ENCODE measurements around the gene TRIM28.

TRIM28 gene

DNA sequence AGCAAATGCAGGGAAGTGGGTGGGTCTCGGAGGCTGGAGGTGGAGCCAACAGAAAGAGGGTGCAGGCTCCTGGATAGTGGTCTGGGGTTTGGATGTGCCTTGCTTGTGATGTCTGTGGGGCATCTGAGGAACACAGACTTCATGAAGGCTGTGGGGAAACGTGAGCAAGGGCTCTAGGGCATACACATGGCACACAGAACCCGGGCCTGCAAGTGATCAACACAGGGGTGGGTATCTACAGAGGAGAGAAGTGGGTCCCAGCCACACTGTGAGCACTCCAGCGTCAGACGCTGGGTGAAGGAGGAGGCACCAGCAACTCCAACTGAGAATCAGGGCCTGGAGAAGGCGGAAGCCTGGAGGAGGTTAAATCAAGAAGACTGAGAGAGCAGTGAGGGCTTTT, 20.0 kb downstream of the TRIM28 start:
- CTCF ChIA-PET: interaction anchor here (1.0 to 1.3 kb wide), 2 partner anchors 17 to 45 kb away, joined by 3 to 7 read pairs; partner anchors contain the start of gene ZBTB45
- no peak for DNase-seq (ENCODE audit: low read depth, low spot score)
- POLR2A ChIA-PET: interaction anchor here (1.0 kb wide), 1 partner anchor 20 kb away, joined by 3 read pairs; the partner anchor contains the start of gene TRIM28
- no peak overlapping the region for H3K4me3 ChIP-seq (ENCODE audit: low read depth, low read length)
- TF ChIP-seq, protein P1, sequence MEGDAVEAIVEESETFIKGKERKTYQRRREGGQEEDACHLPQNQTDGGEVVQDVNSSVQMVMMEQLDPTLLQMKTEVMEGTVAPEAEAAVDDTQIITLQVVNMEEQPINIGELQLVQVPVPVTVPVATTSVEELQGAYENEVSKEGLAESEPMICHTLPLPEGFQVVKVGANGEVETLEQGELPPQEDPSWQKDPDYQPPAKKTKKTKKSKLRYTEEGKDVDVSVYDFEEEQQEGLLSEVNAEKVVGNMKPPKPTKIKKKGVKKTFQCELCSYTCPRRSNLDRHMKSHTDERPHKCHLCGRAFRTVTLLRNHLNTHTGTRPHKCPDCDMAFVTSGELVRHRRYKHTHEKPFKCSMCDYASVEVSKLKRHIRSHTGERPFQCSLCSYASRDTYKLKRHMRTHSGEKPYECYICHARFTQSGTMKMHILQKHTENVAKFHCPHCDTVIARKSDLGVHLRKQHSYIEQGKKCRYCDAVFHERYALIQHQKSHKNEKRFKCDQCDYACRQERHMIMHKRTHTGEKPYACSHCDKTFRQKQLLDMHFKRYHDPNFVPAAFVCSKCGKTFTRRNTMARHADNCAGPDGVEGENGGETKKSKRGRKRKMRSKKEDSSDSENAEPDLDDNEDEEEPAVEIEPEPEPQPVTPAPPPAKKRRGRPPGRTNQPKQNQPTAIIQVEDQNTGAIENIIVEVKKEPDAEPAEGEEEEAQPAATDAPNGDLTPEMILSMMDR (IDR thresholded peaks at IDR 0.05; ENCODE audit: insufficient read depth, low read length, missing control alignments): no peak

- H3K4me3 ChIP-seq (ENCODE audit: low read depth, low read length): no peak overlapping the region
- TF ChIP-seq, protein P1 (IDR thresholded peaks at IDR 0.05; ENCODE audit: insufficient read depth, low read length, missing control alignments): no peak
- no peak for DNase-seq (ENCODE audit: low read depth, low spot score)
- CTCF ChIA-PET: no interaction called here
- POLR2A ChIA-PET: no interaction called here
Measured at GRCh38 chr19:58566989-58567388, 23.1 kb downstream of the TRIM28 start.

DNA sequence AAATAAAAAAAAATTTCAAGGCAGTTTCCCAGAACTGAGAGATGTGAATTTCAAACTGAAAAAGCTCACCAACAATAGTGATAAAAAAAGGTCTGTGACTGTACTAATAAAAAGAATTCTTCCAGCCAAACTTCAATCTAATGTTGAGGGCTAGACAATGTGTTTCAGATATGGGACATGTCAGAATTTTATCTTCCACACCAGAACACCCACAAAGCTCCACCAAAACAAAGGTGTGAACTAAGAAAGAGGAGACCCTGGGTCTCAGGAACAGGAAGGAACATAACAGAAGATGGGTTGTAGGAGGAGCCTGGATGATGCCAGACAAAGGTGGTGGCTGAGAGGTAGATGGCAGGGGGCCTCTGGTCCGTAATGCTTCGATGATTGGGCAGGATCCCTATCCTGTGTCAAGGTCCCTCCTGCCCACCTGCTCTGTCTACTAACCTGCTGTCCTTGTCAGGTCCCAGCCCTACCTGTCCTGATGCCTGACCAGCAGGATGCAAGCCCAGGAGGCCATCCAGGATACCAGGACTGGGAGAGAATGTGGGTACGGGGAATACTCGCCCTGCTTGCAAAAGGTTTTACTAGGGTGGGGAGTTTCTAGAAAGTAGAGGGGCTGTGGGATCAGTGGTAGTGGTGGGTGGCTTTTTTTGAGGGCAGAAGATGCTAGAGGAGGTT, 24.7 kb downstream of the TRIM28 start:
- no peak for DNase-seq (ENCODE audit: low read depth, low spot score)
- ChIA-PET POLR2A (no interaction called here), CTCF (interaction anchor here (3.0 kb wide), 1 partner anchor 13 kb away, joined by 12 read pairs; no protein-coding TSS in a partner anchor)
- no peak overlapping the region for H3K4me3 ChIP-seq (ENCODE audit: low read depth, low read length)
- TF ChIP-seq, protein P1 (IDR thresholded peaks at IDR 0.05; ENCODE audit: insufficient read depth, low read length, missing control alignments): no peak

DNA sequence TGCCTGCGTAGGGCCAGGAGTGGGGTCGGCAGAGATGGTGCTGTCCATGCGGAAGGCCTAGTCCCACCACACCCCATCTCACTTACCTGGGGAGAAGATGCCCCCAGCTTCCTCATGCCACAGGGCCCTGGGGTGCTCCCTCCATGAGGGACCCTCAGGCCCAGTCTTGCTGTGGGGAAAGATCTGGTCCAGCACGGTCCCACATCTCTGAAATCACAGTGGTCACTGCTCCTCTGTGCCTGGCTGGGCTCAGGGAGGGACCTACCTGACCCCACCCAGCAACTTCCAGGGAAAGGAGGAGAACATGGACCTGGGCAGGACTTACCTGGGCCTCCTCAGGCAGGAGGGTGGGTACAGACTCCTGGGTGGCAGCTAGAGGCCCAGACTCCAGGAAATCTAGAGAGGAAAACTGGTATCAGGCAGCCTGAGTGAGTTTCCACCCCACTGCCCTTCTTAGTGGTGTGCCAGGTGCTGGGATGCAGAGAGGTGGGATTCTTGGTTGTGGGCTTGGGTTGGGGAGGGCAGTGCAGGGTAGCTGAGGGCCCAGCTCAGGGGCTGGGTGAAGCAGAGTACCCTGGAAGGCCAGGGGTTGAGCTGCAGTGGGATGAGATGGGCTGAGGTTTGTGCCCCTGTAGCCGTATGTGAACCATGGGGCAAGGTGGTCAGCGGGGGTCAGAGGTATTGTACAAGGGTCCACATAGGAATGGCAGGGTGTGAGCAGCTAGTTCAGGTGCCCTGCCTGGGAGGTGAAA, 25.5 kb downstream of the TRIM28 start:
- TF ChIP-seq, protein P1 (IDR thresholded peaks at IDR 0.05; ENCODE audit: insufficient read depth, low read length, missing control alignments): no peak
- POLR2A ChIA-PET: no interaction called here
- no peak overlapping the region for H3K4me3 ChIP-seq (ENCODE audit: low read depth, low read length)
- CTCF ChIA-PET: interaction anchor here (3.0 kb wide), 1 partner anchor 12 kb away, joined by 12 read pairs; no protein-coding TSS in a partner anchor
- DNase-seq (ENCODE audit: low read depth, low spot score): no peak

DNA sequence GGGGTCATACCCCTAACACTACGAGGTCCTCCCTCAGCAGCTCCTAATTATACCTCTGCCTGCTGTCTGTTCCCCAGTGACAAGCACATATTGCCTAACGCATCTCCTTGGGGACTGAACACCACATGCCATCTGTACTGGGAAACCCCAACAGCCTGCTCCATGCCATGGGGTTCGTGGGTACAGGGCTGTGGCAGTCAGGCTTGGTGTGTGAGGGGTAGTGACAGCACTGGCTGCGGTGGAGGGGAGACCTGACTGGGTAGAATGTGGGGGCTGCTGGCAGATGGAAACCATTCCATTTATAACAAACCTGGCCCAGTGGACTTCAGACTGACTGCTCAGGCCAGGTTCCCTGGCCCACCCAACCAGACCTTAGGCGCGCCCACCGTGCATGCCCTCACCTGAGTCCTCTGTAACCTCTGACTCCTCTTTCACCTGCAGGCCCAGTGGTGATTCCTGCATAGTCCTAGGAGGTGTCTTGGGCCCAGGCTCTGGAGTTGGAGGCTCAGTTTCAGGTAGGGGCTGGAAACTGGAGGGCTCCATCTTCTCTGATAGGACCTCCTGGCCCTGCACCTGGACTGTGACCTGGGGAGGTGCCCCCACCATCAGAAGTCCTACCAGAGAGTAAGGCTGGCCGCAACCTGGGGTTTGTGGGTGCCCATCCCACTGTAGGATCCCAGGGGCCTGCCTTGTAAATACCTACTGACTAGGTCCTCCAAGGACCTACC, 26.2 kb downstream of the TRIM28 start:
- no peak overlapping the region for H3K4me3 ChIP-seq (ENCODE audit: low read depth, low read length)
- ChIA-PET CTCF (interaction anchor here (3.0 kb wide), 1 partner anchor 11 kb away, joined by 12 read pairs; no protein-coding TSS in a partner anchor), POLR2A (no interaction called here)
- TF ChIP-seq, protein P1 (IDR thresholded peaks at IDR 0.05; ENCODE audit: insufficient read depth, low read length, missing control alignments): no peak
- DNase-seq (ENCODE audit: low read depth, low spot score): no peak

All from AG04449 (cell line).